SH-SY5Y (cell line): Measurements from ENCODE around the gene PIP5K1B.

Experiments used
- GATA2 ChIP-seq: IDR thresholded peaks from 2 replicates; pipeline ENCODE4 v1.6.1; 2011; ENCODE audit warnings: mild to moderate bottlenecking, low read depth, low read length
- GATA3 ChIP-seq: IDR thresholded peaks from 2 replicates; pipeline ENCODE4 v1.6.1; 2011; ENCODE audit warnings: low read depth, mild to moderate bottlenecking, low read length, moderate library complexity

Gene PIP5K1B

DNA sequence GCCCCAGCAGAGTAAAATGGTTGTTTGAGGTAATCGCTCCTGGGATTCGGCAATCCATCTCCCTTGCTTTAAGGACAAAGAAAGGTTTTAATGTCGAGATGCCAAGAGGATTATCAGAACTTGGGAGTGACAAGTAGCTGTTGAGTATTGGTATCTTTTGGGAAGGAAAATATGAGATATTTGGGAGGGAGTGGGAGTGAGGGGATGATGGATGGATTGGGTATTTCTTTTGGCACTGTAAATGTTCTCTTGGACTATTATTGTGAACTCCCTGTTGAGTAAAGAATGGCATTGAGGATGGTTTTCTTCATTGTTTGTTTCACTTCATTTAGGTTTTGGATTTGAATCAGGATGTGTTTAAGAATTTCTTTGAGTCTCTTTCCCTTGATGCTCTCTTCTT, 86.1 kb downstream of the PIP5K1B start:
- no peak for TF ChIP-seq GATA2
- TF ChIP-seq GATA3 = no peak

DNA sequence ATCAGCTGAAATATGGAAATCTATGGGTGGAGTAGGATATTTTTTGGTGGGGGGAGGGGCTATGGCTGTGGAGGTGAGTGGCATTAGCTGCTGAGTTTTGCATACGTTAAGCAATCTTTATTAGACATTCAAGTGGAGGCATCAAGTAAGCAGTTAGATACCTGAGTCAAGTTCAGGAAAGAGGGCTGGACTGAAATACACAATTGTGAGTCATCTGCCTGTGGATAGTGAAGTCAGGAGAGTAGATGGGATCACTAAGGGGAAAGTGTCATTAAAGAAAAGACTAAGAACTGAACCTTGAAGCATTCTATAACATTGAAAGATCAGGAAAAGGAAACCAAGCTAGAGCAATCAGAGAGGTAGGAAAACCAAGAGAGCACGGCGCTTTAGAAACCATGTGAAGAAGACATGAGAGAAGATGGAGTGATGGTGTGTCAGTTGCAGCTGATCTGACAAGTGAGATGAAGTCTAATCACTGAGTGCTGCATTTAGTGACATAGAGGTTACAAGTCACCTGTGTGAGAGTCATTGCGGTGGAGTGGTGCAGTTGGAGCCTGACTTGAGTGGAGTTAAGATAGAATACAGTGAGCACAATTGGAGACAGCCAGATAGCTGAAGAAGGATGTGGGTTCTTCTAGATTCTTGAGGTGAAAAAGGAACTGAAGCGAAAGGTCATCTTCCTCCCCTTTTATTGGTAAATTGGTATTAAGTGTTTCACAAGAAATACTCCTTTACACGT, 88.7 kb downstream of the PIP5K1B start:
- TF ChIP-seq GATA2 (no peak), GATA3 (no peak)

DNA sequence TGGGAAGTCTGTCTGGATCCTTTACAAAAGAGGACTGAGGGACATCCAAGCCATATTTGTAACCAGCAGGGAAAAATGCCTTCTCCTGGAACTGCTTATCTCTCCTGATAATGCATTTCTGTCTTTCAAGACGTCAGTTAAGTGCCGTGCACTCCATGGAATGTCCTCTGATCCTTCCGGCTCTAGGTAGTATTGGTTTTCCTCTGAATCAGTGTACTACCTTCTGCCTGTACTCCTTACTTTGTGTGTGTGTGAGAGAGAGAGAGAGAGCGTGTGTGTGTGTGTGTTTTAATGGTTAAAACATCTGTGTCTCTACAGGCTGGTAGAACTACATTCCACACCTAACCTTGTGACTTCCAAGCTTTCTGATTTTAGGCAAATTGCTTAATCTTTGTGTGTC, 89.9 kb downstream of the PIP5K1B start:
- TF ChIP-seq GATA2 (no peak), GATA3 (no peak)

DNA sequence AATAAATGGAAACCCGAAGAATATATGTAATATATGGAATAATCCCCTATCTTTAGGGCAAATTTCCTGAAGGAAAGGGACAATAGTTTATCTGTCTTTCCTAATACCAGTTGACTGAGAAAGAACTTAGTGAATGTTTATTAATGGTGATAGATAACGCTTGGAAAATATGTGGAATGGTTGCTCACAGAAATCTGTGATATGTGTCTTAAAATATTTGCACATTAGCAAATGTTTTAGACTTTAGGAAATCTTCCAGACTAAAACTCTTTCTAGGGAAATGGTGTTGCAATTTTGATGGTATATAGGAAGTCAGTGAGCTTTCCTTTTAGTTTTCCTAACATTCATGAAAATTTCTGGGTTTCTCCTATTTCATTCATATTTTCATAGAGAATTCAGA, 90.4 kb downstream of the PIP5K1B start:
- TF ChIP-seq GATA2 (no peak), GATA3 (no peak)

DNA sequence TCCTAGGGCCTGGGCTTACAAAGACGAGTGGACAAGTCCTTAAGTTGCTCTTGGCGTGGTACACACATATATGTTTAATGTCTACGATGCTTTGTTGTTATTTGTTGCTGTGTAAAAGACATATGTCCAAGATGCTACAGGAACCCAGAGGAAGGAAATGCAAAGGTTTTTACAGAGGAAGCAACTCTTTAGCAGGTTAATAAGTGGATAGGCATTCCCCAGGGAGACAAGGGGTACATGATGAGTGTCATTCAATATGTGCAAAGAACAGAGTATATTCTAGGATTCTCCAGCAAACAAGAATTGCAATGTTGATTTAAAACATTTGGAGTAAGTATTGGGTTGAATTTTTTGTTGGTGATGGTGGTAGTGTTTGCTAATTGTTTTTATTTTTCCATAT, 92.1 kb downstream of the PIP5K1B start:
- TF ChIP-seq GATA2 = no peak
- TF ChIP-seq GATA3 = no peak

DNA sequence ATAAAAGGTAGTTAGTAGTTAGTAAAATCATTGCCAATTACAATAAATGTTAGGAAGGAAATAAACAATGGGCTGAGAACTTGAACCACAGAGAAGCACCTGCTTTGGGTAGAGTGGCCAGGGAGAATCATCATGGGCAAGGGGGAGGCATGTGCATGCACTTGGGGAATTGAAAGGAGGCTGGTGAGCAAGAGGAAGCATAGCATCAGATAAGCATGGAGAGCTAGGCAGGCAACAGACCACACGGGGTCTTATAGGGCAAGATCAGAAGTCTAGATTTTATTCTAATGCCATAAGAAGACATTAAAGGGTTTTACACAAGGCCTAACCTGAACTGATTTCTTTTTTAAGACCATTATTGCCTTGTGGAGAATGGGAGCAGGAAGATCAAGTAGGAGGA, 93.4 kb downstream of the PIP5K1B start:
- TF ChIP-seq GATA2 (no peak), GATA3 (no peak)

DNA sequence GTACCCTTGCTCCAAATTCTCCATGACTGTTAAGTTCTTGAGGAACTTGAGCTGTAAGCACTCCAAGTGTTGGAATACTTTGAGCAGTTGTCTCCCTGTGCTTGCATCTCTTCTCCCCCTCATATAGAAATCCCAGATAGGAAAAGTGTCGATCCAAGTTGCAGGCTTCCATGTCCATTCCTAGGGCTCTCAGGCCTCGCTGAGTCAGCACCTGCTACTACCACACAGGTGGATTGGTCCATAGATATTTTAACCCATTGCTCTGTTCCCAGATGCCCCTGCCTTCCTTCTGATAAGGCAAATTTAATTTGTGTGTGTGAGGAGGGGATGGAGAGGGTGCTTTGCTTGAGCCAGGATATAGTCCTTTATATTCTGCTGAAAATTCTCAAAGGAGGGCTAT, 95.8 kb downstream of the PIP5K1B start:
- no peak for TF ChIP-seq GATA3
- TF ChIP-seq GATA2 = no peak

DNA sequence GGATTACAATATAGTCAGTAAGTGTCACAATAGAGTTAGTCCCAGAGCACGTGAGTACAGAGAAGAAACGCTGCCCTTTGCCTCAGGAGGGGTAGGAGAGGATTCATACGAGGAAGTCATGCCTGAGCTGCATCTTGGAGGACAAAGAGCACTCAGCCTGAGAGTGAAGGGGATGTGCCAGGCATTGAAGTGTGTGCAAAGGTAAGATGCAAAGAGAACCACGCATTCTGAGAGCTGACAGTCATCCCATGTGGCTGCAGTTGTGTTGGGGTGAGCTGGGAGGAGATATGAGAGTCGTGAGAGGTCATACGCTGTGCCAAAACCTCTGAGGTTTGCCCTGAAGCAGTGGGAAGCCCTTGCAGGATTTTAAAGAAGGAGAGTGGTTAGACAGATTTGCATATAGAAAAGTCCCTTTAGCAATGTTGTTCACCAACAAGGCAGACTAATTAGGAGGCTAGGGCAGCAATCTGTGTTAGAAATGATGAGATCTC, 97.5 kb downstream of the PIP5K1B start:
- TF ChIP-seq GATA3 = no peak
- TF ChIP-seq GATA2 = no peak

DNA sequence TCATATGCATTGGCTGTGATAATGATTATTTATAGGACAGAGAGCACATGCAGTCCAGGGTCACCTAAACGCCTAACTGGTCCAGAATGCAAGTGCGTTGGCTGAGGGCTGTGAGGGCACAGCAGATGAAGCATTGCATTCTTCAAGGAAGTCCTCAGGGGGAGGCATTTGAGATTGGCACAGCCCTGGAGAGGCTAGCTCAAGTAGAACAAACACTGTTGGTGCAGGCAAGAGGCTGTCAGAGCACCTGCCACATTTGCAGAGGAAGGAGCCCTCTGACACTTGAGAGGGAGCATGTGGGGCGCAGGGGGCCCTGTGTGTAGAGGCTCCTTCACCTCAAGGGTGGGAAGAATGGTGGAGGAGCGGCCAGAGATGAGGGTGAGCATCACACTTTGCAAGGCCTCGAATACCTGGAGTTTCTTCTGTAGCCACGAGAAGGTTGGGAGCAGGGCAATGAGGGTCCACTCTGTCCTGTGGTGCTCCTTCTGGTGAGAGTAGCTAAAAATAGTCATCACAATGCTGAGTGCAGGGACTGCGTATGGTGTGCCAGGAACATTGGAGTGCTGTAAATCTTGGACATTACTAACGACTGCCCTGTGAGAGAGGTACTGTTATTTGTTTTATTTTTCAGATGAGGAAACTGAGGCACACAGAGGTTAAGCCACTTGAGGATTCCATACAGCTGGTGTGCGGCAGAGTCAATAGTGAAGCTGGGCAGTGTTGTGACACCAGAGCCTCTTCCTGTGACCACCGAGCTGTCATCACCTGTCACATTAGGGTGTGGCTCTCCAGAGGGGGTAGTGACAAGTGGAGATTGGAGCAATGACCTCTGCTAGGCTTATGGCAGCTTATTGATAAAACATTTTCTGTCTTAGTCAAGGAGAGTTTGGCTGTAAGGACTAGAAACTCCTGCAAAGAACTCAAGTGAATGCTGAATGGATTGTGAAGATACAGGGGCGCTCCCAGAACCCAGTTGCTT, 100.2 kb downstream of the PIP5K1B start:
- TF ChIP-seq GATA3 = no peak
- TF ChIP-seq GATA2 = no peak

DNA sequence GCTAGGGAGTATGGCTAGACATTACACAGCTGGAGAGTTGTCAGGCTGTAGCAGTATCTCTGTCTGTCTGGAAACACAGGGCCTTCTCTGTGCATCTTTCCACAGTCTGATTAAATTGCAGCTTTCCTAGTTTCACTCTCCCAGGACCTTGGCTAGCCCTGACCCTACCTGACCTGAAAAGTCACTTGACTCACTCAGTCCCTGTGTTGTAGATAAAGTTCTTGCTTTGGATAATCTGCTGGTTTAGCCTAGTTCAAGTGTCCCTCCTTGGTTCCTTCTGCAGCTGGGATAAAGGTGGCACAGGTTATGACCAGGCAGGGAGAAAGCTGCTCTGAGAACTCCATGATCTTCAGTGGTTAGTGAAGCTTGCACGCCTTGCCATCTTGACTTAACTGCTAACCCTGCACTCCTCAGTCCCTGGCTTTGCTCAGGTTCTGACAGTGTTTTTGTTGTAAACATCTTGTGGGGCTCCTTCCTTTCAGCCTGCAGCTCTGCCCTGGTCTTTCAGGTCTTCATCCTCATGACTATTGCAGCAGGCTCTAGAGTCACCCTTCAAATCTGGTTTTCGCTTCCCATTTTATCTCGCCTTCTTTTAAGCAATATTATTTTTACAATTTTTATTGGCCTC, 101.0 kb downstream of the PIP5K1B start:
- TF ChIP-seq GATA2 = no peak
- TF ChIP-seq GATA3 = no peak

DNA sequence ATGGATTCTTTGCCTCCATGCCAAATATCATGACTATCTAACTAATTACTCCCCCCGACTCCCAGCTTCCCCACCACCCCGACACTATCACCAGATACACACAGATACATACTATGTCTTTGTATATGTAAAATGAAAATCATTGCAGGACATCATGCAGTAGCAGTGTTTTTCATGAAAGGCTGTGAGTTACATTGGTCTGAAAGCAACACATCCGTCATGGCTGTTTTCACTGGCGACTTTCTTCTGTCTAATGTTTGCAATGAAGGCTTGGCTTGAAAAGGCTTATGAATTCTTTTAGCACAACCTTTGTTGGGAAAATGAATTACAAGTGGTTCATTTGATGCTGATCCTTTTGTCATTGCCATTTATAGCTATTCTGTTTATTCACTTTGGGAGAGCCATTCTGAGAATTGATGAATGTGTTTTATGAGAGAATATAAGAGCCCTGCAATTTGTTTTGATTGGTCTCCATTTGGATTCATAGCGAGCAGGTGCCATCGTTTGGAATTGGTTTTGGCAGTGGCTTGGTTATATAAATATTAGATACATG, 103.4 kb downstream of the PIP5K1B start:
- TF ChIP-seq GATA3 = no peak
- TF ChIP-seq GATA2 = no peak

DNA sequence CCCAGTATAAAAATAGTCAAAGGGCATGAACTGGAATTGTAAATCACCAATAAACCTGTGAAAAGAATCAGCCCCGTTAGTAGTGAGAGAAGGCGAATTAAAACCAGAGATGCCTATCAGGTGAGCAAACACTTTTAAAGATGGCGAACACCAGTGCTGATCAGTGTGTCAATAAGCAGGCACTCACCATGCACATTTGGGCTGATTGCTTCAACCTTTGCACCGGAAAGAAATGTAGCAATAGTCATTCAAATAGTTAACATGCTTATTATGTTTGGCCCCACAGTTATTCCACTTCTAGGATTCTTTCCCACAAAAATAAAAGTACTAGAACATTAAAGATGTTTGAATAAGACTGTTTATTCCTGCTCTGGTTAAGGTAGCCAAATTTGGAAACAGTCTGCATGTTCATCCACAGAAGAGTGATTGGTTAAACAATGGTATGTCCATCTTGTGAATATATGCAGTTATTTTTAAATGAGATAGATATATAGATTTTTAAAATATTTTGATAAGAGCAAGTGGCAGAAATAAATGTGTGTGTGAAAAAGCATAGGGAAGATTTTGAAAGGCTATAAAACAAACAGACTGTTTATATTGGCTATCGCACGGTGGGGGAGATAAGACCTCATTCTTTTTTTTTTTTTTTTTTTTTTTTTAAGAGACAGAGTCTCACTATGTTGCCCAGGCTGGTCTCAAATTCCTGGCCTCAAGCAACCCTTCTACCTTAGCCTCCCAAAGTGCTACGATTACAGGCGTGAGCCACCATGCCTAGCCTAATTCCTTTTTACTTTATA, 112.2 kb downstream of the PIP5K1B start:
- no peak for TF ChIP-seq GATA2
- TF ChIP-seq GATA3 = no peak

DNA sequence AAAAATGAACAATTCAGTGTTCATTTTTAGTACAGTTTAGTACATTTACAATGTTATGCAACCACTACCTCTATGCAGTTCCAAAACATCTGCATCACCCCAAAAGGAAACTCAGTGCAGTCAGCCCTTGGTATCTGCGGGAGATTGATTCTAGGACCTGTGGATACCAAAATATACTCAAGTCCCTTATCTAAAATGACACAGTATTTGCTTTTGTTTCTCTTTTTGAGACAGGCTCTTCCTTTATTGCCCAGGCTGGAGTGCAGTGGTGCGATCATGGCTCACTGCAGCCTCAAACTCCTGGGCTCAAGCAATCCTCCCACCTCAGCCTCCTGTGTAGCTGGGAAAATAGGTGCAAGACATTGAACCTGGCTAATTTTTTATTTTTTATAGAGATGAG, 114.0 kb downstream of the PIP5K1B start:
- no peak for TF ChIP-seq GATA3
- no peak for TF ChIP-seq GATA2
